ENCODE data around the gene TCF7. TPM values are rescaled to one million over a fixed set of nuclear protein-coding genes. Genes with fewer than 3 reads are reported as not detected.
A peak's percentile ranks its signal among the peaks of the same experiment; 100 is the strongest.

TCF7 gene
- total RNA-seq, 1 donor = 3.3 TPM

DNA sequence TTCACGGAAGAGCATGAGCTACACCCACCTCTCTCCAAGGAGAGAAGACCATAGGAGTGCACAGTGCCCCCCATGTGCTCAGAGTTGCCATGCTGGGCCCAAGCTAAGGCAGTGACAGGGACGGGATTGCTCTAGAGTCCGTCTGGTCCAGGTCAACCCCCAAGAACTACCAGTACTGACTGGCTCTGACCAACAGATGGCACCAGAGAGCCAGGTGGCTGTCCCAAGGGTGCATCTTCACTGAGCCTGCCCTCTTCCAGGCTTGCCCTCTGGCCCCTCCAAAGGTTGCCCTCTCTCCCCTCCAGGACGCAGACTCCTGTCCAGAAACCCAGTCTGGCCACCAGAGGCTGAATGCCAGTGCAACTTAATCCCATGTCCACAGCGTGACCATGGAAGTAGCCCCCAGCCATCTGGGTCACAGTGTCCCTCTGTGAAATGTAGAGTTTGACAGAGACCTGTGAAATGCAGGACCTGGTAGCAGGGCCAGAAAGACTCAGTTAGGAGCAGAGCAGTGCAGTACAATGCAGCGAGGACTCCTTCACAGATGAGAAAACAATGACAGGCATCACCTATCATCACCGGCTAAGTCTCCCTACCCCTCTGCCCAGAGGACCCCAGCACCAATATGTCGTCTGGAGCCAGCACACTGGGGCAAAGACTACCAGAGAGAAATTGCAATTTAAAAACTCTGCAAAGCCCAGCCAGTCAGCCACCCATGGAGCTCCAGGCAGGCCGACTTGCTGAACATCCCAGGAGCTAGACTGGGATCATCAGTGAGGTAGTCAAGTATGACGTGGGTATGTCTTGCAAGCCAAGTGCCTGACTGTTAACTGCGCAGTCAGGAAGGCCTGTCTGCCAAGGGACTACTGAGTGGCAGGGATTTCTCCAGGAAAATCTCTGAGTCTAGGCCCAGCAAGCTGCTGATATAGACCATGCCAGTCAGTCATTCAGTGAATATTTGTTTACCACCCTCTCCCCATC, 70.0 kb downstream of the TCF7 start:
- Histone ChIP-seq H2AFZ (ENCODE audit: low read length) (no peak overlapping the region), H3K27me3 (ENCODE audit: insufficient read depth, low read length) (no peaks in the 10 kb centered on the region), H3K36me3 (ENCODE audit: insufficient read depth, low read length) (no peaks in the 10 kb centered on the region), H3K9me3 (ENCODE audit: low read depth, low read length) (no peaks in the 10 kb centered on the region), H3K4me3 (ENCODE audit: insufficient read depth, low read length) (no peak overlapping the region), H3K4me1 (ENCODE audit: insufficient read depth, low read length) (no peaks in the 10 kb centered on the region), H3K79me2 (ENCODE audit: insufficient read depth, low read length) (no peaks in the 10 kb centered on the region), H3K4me2 (ENCODE audit: insufficient read depth, low read length) (no peak overlapping the region), H4K20me1 (ENCODE audit: insufficient read depth, low read length) (no peaks in the 10 kb centered on the region), H3K27ac (ENCODE audit: low read depth, low read length) (no peak overlapping the region)
- peak; percentile 79 for DNase-seq (ENCODE audit: insufficient read length, low spot score, missing footprints)
- TF ChIP-seq, protein P1, sequence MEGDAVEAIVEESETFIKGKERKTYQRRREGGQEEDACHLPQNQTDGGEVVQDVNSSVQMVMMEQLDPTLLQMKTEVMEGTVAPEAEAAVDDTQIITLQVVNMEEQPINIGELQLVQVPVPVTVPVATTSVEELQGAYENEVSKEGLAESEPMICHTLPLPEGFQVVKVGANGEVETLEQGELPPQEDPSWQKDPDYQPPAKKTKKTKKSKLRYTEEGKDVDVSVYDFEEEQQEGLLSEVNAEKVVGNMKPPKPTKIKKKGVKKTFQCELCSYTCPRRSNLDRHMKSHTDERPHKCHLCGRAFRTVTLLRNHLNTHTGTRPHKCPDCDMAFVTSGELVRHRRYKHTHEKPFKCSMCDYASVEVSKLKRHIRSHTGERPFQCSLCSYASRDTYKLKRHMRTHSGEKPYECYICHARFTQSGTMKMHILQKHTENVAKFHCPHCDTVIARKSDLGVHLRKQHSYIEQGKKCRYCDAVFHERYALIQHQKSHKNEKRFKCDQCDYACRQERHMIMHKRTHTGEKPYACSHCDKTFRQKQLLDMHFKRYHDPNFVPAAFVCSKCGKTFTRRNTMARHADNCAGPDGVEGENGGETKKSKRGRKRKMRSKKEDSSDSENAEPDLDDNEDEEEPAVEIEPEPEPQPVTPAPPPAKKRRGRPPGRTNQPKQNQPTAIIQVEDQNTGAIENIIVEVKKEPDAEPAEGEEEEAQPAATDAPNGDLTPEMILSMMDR (IDR thresholded peaks at IDR 0.05; ENCODE audit: extremely low read depth, low read depth, low read length) = peak; percentile 89

DNA sequence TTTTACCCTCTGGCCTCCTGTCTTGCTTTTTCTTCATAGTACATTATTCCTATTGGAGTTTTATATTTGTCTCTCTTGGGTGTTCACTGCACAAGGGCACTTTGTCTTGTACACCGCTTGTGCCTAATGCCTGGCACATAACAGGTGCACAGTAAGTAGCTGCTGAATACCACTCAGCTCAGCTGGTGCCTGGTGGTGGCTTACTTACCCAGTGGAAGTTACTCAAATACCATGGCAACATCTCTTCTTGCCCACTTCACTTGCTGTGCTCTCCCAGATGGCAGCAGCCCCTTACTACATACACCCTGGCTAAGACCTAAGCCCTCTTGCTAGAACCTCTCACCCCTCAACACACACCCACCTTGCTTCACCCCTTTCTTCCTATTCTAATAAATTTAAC, 73.6 kb downstream of the TCF7 start:
- Histone ChIP-seq H3K79me2 (ENCODE audit: insufficient read depth, low read length) (no peaks in the 10 kb centered on the region), H3K4me1 (ENCODE audit: insufficient read depth, low read length) (no peaks in the 10 kb centered on the region), H2AFZ (ENCODE audit: low read length) (no peak overlapping the region), H3K36me3 (ENCODE audit: insufficient read depth, low read length) (no peaks in the 10 kb centered on the region), H3K27ac (ENCODE audit: low read depth, low read length) (no peak overlapping the region), H3K4me3 (ENCODE audit: insufficient read depth, low read length) (no peak overlapping the region), H3K4me2 (ENCODE audit: insufficient read depth, low read length) (no peak overlapping the region), H3K27me3 (ENCODE audit: insufficient read depth, low read length) (no peaks in the 10 kb centered on the region), H4K20me1 (ENCODE audit: insufficient read depth, low read length) (no peaks in the 10 kb centered on the region), H3K9me3 (ENCODE audit: low read depth, low read length) (no peaks in the 10 kb centered on the region)
- TF ChIP-seq, protein P1 (IDR thresholded peaks at IDR 0.05; ENCODE audit: extremely low read depth, low read depth, low read length) = no peak
- no peak for DNase-seq (ENCODE audit: insufficient read length, low spot score, missing footprints)

DNA sequence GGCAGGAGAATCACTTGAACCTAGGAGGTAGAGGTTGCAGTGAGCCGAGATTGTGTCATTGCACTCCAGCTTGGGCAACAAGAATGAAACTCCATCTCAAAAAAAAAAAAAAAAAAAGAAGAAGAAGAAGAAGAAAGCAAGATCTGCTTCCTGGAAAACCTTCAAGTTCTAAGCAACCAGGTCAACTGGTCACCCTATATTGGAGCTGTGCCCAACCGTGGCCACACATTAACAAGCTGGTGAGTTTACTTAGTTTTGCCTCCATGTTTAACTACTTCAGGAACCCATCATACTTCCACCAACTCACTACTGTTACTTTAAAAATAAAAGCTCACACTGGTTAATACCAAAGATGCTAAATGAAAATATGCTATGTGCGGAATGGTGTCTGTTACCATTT, 74.5 kb downstream of the TCF7 start:
- no peaks in the 10 kb centered on the region for H3K9me3 ChIP-seq (ENCODE audit: low read depth, low read length)
- no peak overlapping the region for H3K4me3 ChIP-seq (ENCODE audit: insufficient read depth, low read length)
- H3K4me1 ChIP-seq (ENCODE audit: insufficient read depth, low read length) = no peaks in the 10 kb centered on the region
- no peak overlapping the region for H3K4me2 ChIP-seq (ENCODE audit: insufficient read depth, low read length)
- no peaks in the 10 kb centered on the region for H3K36me3 ChIP-seq (ENCODE audit: insufficient read depth, low read length)
- no peaks in the 10 kb centered on the region for H3K79me2 ChIP-seq (ENCODE audit: insufficient read depth, low read length)
- H3K27ac ChIP-seq (ENCODE audit: low read depth, low read length) = no peak overlapping the region
- H4K20me1 ChIP-seq (ENCODE audit: insufficient read depth, low read length) = no peaks in the 10 kb centered on the region
- H2AFZ ChIP-seq (ENCODE audit: low read length) = no peak overlapping the region
- TF ChIP-seq, protein P1 (IDR thresholded peaks at IDR 0.05; ENCODE audit: extremely low read depth, low read depth, low read length) = no peak
- no peaks in the 10 kb centered on the region for H3K27me3 ChIP-seq (ENCODE audit: insufficient read depth, low read length)
- DNase-seq (ENCODE audit: insufficient read length, low spot score, missing footprints) = no peak

DNA sequence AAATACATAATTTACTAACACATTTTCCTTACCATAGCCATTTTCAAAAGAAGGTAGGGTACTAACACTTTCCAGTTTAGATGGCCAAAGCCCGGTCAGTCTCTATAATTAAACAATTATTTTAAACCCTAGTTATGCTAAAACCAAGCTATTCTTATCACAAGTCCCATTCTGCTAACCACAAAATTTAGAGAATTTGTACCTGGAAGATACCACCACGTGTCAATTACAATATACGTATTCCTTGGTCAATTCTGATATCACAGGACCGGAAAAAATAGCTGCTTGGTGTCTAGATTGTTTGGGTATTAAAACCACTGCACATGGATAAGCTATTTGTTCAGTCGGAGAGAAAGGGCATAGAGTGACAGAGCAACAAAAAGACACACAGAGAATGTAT, 81.2 kb downstream of the TCF7 start:
- no peak for DNase-seq (ENCODE audit: insufficient read length, low spot score, missing footprints)
- no peak overlapping the region for H2AFZ ChIP-seq (ENCODE audit: low read length)
- H3K27me3 ChIP-seq (ENCODE audit: insufficient read depth, low read length) = no peaks in the 10 kb centered on the region
- H3K4me2 ChIP-seq (ENCODE audit: insufficient read depth, low read length) = no peak overlapping the region
- no peaks in the 10 kb centered on the region for H3K9me3 ChIP-seq (ENCODE audit: low read depth, low read length)
- TF ChIP-seq, protein P1 (IDR thresholded peaks at IDR 0.05; ENCODE audit: extremely low read depth, low read depth, low read length) = no peak
- peaks cover 23% of the 10 kb centered on the region for H4K20me1 ChIP-seq (ENCODE audit: insufficient read depth, low read length)
- no peak overlapping the region for H3K4me3 ChIP-seq (ENCODE audit: insufficient read depth, low read length)
- H3K4me1 ChIP-seq (ENCODE audit: insufficient read depth, low read length) = no peaks in the 10 kb centered on the region
- peaks cover 23% of the 10 kb centered on the region for H3K79me2 ChIP-seq (ENCODE audit: insufficient read depth, low read length)
- H3K36me3 ChIP-seq (ENCODE audit: insufficient read depth, low read length) = peaks cover 53% of the 10 kb centered on the region
- no peak overlapping the region for H3K27ac ChIP-seq (ENCODE audit: low read depth, low read length)
